ENCODE data around the gene SGCA.

SGCA gene

GRCh38 chr17:50149417-50150353, 16.1 kb upstream of the SGCA start:
- DNase-seq: peak; percentile 68 to 85 (median 73)

GRCh38 chr17:50150354-50151040, 15.3 kb upstream of the SGCA start, which contains the start of gene PPP1R9B:
TSS of gene PPP1R9B (minus strand) at chr17:50150677. CDS start at chr17:50150513, 164 bp downstream.
- no peak for DNase-seq

- peak; percentile 91 to 96 (median 94) for DNase-seq
Measured at GRCh38 chr17:50151041-50151936, 14.5 kb upstream of the SGCA start.

GRCh38 chr17:50151937-50152547, 13.8 kb upstream of the SGCA start:
- DNase-seq: peak; percentile 74 to 84 (median 75)

- no peak for DNase-seq
Measured at GRCh38 chr17:50152736-50153135, 13.1 kb upstream of the SGCA start.

- DNase-seq: peak in 2 of 3 donors; percentile 38 to 52
Measured at GRCh38 chr17:50153650-50154575, 11.9 kb upstream of the SGCA start.

- no peak for DNase-seq
Measured at GRCh38 chr17:50154604-50155003, 11.2 kb upstream of the SGCA start.

- DNase-seq: peak in 1 of 3 donors; percentile 44
Measured at GRCh38 chr17:50155115-50155819, 10.5 kb upstream of the SGCA start.

- no peak for DNase-seq
Measured at GRCh38 chr17:50157891-50158290, 7.9 kb upstream of the SGCA start.

- peak; percentile 92 to 96 (median 96) for DNase-seq
Measured at GRCh38 chr17:50161023-50161910, 4.5 kb upstream of the SGCA start.

- no peak for DNase-seq
Measured at GRCh38 chr17:50161911-50162288, 3.9 kb upstream of the SGCA start.

GRCh38 chr17:50162466-50163254, 3.1 kb upstream of the SGCA start:
- DNase-seq: no peak

- DNase-seq: peak; percentile 83 to 90 (median 85)
Measured at GRCh38 chr17:50163843-50164696, 1.7 kb upstream of the SGCA start.

- no peak for DNase-seq
Measured at GRCh38 chr17:50164697-50164988, 1.2 kb upstream of the SGCA start.

GRCh38 chr17:50165066-50165465, 739 bp upstream of the SGCA start:
- DNase-seq: no peak

GRCh38 chr17:50165466-50165865, 339 bp upstream of the SGCA start:
- DNase-seq: no peak

GRCh38 chr17:50166518-50167181, 845 bp downstream of the SGCA start:
- no peak for DNase-seq

All from suppressor macrophage treated with lipopolysaccharide for 1 hour (primary cell).